C4-2B (cell line): ENCODE results near the gene ATXN7L1.

Source experiments
- H3K27ac ChIP-seq: fragments of 450-650 bp; 2 replicates; pipeline ENCODE4 v1.5.1; 2017
- ZFX ChIP-seq: fragments of 450-650 bp; IDR thresholded peaks from 2 replicates; pipeline ENCODE4 v1.6.1; 2017
- TF ChIP-seq, protein P1 (sequence below): fragments of 450-650 bp; conservative IDR thresholded peaks from 2 replicates; pipeline ENCODE4 v1.5.1; 2017; ENCODE audit warnings: mild to moderate bottlenecking

ATXN7L1 gene

DNA sequence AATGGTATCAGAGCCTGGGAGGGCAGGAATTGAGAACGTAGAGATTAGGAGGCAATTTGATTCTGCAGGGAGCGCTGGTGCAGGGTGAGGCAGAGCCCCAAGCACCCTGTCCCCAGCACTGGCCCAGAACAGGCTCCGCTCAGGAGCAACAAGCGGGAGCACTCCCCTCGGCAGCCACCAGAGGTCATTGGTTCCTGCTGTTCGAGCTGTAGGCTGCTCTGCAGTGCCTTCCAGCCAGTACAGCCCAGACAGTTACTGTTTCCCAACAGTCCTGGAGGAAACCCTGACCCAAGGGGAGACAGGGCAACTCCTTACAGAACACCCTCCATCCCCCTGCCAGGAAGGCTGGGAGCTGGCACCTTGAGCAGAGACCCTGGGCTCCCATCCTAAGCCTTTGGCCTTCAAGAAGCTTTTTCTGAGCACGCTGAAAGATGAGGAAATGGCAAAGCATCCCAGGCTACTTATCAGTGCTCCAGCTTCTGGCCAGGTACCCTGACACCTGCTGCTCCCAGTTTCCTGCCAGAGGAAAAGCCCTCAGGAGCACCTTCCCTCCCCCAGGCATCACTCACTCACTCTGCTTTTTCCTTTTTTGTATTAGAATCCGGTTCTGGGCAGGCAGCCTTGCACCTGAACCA lies 223.9 kb downstream of the ATXN7L1 start:
- TF ChIP-seq, protein P1, sequence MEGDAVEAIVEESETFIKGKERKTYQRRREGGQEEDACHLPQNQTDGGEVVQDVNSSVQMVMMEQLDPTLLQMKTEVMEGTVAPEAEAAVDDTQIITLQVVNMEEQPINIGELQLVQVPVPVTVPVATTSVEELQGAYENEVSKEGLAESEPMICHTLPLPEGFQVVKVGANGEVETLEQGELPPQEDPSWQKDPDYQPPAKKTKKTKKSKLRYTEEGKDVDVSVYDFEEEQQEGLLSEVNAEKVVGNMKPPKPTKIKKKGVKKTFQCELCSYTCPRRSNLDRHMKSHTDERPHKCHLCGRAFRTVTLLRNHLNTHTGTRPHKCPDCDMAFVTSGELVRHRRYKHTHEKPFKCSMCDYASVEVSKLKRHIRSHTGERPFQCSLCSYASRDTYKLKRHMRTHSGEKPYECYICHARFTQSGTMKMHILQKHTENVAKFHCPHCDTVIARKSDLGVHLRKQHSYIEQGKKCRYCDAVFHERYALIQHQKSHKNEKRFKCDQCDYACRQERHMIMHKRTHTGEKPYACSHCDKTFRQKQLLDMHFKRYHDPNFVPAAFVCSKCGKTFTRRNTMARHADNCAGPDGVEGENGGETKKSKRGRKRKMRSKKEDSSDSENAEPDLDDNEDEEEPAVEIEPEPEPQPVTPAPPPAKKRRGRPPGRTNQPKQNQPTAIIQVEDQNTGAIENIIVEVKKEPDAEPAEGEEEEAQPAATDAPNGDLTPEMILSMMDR = peak; percentile 98
- no peak for TF ChIP-seq ZFX
- no peak overlapping the region; the same call in 1 of the 2 replicates for H3K27ac ChIP-seq

DNA sequence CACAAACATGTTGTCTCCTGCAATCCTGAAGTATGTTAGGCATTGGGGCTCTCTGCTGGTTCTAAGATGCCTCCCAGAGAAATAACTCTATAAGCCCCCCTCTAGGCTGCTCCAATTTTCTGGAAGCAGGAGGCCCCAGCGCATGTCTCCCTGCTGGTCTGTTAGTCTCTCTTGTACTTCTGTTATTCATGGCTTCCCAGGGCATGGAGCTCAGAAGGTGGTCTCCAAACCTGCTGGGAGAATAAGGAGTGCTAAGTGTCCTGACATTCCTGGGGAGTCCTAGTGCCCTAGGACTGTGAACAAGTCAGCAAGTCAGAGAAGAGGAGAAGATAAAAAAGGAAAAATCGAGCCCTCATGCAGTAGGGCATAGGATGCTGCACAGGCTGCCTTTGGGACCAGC lies 224.6 kb downstream of the ATXN7L1 start:
- H3K27ac ChIP-seq = no peak overlapping the region; the same call in 1 of the 2 replicates
- TF ChIP-seq, protein P1 = no peak
- TF ChIP-seq ZFX = no peak

DNA sequence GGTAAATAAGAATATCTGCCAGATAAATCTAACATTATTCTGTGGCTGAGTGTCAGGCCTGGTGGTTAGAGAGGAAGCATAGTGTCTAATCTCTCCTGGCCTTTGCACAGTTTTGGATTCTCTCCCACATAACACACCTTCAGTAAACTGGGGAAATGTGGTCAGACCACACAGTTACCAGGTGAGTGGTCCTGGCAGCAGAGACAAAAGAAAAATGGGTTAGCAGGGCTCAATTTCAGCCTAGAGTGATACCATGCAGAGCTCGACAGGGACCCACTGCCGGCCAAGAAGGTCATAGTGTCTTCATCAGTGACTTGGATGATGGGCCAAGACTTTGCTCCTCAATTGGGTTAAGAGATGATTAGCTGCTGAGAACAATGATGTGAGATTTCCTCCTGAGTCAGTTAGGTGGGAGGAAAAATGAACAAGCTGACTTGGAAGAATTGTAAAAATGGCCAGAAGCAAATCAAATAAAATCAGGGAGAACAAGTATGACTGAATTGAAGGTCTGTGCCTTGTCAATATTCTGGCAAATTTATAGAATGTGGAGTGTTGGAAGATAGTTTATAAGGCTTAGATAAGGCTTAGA lies 225.9 kb downstream of the ATXN7L1 start:
- no peak for TF ChIP-seq ZFX
- TF ChIP-seq, protein P1 = no peak
- peak overlapping the region; percentile 55 for H3K27ac ChIP-seq

DNA sequence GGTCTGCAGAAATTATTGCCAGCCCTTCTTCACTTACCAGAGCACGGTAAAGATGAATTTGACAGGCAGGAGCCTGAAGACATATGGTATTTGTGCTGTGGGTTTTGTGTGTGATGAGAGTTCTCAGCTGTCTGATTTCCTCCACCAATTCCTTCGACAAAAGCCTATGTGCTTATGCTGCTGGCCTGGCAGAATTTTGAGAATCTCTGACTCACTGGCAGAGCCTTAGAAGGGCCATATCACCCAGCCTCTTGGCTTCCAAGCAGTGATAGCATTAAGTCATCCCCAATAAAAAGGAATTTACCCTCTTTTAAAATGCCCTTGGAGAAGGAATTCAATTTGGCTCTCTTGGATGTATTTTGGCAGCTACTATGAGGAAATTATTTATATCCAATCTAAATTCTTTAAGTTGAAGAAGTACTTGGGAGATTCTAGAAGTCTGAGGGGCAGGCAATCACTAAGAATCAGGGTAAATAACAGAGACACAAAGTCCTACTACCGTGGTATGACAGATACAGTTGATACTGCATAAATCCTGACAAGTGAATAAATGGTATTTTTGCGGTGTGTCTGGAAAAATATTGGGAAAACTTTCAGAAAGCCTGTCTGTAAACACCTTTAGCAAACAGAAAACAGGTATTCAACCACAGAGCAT lies 226.5 kb downstream of the ATXN7L1 start:
- peak overlapping the region; percentile 86 for H3K27ac ChIP-seq
- TF ChIP-seq ZFX = no peak
- TF ChIP-seq, protein P1 = no peak

DNA sequence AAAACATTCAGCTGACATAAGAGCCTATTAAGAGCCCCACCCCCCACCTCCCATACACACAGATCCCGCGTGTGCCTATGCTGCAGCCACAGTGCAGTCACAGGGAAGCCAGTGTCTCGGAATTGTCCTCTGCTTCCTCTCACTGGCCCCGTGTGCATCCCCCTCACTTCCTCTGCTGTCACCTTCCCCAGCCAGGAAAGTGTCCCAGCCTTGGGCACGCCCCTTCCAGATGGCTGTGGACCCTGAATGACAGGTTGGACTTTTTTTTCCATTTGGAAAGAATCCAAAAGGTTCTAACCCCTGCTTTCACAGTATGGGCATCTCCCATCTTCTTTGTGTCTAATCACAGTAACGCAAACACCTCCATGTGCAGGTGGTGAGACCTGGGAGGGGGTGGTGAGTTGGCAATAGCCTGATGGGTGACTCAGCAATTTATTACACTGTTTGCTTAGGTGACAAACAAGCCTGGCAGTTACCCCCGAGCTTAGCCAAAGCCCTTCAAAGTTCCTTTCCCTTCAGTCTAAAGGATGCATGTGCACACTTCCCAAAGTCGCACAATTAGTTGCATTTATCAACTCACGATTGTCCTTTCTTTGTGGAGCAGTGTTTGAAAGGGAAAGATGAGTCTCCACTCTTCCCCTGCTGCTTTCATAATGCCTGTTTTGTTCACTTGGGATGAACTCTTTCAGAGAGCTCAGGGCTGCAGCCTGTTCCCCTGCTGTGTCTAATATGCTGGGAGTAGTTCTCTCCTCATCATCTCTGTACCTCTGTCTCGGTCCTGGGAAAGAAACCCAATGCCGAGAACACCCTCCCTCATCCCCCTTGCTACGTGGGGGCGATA lies 227.6 kb downstream of the ATXN7L1 start:
- TF ChIP-seq, protein P1 = no peak
- no peak for TF ChIP-seq ZFX
- H3K27ac ChIP-seq = peak overlapping the region; percentile 86

DNA sequence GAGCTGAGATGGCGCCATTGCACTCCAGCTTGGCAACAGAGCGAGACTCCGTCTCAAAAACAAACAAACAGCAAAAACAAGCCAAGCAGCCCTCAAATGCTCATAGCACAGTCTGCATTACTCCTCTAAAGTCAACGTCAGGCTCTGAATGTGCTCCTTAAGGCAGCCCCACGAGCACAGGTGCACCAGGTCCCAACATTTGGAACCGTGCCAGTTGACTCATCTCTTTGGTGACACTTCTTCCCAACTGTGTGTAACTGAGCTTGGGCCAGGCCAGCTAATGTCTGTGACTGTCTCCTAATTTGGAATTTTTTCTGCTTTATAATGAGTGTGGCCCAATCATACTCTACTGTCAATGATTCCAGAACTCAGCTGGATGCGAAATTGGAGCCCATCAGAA lies 228.8 kb downstream of the ATXN7L1 start:
- peak overlapping the region; percentile 86 for H3K27ac ChIP-seq
- TF ChIP-seq ZFX = no peak
- TF ChIP-seq, protein P1 = no peak
